Nephron (organoid): ENCODE data around the gene SCARB1.

Experiments
- H3K27ac Mint-ChIP-seq, 3 experiments: 2 replicates each; pipeline ENCODE4 v1.8.0; 2020; ENCODE audit warnings: mixed read lengths in 3 of 3, mild to moderate bottlenecking in 2 of 3, moderate library complexity in 1 of 3
- H3K27me3 Mint-ChIP-seq: 2 replicates; pipeline ENCODE4 v1.8.0; 2021; ENCODE audit warnings: low read depth, mild to moderate bottlenecking, moderate library complexity, mixed read lengths
- H3K36me3 Mint-ChIP-seq: 2 replicates; pipeline ENCODE4 v1.8.0; 2020; ENCODE audit warnings: low read depth, mixed read lengths
- H3K4me1 Mint-ChIP-seq: 2 replicates; pipeline ENCODE4 v1.8.0; 2020; ENCODE audit warnings: mixed read lengths
- H3K4me3 Mint-ChIP-seq, 3 experiments: 2 replicates each; pipeline ENCODE4 v1.8.0; 2020; ENCODE audit warnings: mild to moderate bottlenecking in 3 of 3, mixed read lengths in 3 of 3, moderate library complexity in 2 of 3
- H3K9me3 Mint-ChIP-seq: 2 replicates; pipeline ENCODE4 v1.8.0; 2020; ENCODE audit warnings: mixed read lengths
- TF ChIP-seq, protein P1 (sequence below), 3 experiments: fragments of 200-600 bp; sonication (generic); IDR thresholded peaks; one replicate each; pipeline ENCODE4 v1.5.0; 2021; ENCODE audit warnings: antibody characterized with exemption in 3 of 3; ENCODE audit not compliant: unreplicated experiment in 3 of 3

The SCARB1 gene

DNA sequence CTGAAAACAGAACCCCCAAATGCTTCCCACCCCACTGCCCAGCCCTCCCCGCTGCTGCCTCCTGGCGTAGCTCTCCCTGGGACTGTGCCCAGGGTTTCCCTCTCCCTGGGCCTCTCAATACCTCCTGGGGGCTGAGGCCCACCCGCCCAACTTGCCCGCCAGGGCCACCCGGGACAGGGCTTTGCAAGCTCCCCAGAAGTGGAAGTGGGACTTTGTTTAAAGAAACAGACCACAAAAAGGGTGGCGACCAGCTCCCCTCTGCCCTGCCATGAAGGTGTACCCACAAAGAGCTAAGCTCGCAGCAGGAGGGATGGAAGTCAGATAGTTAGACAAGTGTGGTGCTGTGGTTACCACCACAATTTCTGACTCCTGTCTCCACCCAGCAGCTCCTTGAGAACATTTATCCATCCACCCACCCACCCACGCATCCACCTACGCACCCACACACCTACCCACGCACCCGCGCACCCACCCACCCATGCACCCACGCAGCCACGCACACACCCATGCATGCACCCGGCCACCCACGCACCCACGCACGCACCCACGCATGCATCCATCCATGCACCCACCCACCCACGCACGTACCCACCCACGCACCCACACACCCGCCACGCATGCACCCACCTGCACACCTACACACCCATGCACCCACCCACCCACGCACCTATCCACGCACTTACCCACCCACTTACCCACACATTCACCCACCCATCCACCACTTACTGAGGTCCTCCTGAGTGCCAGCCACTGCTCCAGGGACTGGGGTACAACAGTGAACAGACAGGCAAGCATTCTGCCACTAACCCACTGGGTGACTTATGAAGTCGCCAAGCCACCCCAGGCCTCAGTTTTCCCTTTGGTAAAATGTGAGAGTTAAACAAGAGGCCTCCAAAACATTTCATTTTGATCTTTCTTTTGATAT lies 127.3 kb downstream of the SCARB1 start:
- H3K27ac Mint-ChIP-seq: peak overlapping the region; percentile 49 to 76 (median 69)
- TF ChIP-seq, protein P1, sequence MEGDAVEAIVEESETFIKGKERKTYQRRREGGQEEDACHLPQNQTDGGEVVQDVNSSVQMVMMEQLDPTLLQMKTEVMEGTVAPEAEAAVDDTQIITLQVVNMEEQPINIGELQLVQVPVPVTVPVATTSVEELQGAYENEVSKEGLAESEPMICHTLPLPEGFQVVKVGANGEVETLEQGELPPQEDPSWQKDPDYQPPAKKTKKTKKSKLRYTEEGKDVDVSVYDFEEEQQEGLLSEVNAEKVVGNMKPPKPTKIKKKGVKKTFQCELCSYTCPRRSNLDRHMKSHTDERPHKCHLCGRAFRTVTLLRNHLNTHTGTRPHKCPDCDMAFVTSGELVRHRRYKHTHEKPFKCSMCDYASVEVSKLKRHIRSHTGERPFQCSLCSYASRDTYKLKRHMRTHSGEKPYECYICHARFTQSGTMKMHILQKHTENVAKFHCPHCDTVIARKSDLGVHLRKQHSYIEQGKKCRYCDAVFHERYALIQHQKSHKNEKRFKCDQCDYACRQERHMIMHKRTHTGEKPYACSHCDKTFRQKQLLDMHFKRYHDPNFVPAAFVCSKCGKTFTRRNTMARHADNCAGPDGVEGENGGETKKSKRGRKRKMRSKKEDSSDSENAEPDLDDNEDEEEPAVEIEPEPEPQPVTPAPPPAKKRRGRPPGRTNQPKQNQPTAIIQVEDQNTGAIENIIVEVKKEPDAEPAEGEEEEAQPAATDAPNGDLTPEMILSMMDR (IDR thresholded peaks at IDR 0.05; ENCODE audit: unreplicated experiment in 3 of 3): no peak
- no peak overlapping the region for H3K4me3 Mint-ChIP-seq
- peaks cover 6% of the 10 kb centered on the region for H3K9me3 Mint-ChIP-seq
- H3K36me3 Mint-ChIP-seq: no peaks in the 10 kb centered on the region
- peaks cover 58% of the 10 kb centered on the region for H3K4me1 Mint-ChIP-seq
- peaks cover 27% of the 10 kb centered on the region for H3K27me3 Mint-ChIP-seq

DNA sequence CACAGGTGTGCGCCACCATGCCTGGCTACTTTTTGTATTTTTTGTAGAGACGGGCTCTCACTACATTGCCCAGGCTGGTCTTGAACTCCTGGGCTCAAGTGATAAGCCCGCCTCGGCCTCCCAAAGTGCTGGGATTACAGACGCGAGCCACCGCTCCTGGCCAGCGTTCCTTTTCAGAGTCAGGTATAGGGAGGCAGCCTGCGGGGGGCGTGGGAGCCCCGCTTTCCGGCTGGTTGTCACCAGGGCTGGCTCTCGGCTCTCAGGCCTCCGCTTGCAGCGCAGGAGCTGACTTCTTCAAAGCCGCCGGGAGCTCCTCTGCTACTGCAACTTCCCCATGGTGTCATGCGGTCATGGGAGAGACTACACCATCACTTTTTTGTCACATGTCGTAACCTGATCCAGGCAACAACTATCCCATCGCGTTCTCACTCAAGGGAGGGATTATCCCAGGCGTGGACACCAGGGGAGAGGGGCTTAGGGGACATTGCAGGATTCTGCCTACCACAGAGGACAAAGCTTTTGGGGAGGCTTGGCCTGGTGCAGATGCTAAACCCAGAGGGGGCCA lies 129.4 kb downstream of the SCARB1 start:
- H3K4me3 Mint-ChIP-seq: peak overlapping the region in 1 of 3 experiments; percentile 17
- H3K36me3 Mint-ChIP-seq: no peaks in the 10 kb centered on the region
- TF ChIP-seq, protein P1 (IDR thresholded peaks at IDR 0.05; ENCODE audit: unreplicated experiment in 3 of 3): peak in 1 of 3 experiments; percentile 37
- H3K4me1 Mint-ChIP-seq: peaks cover 57% of the 10 kb centered on the region
- H3K27me3 Mint-ChIP-seq: peaks cover 27% of the 10 kb centered on the region
- peak overlapping the region; percentile 60 to 90 (median 79) for H3K27ac Mint-ChIP-seq
- H3K9me3 Mint-ChIP-seq: peaks cover 6% of the 10 kb centered on the region

DNA sequence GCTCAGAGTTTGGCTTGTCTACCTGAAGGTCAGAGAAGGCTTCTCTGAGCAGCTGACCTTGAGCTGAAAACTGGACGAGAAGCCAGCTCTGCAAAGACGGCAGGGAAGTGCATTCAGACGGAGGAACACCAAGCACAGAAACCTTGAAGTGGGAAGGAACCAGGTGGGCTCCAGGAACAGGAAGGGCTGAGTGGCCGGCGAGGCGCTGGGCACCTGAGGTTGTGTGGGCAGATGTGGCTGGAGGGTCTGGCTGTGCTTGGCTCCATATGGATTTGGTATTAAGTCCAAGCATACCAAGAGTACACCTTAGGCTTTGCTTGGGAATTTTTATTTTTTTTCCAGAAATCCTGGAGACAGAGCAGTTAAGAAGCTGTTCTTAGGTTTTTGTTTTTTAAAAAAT lies 130.6 kb downstream of the SCARB1 start:
- peak overlapping the region; percentile 85 to 94 (median 94) for H3K27ac Mint-ChIP-seq
- no peak overlapping the region for H3K4me3 Mint-ChIP-seq
- H3K27me3 Mint-ChIP-seq: peaks cover 19% of the 10 kb centered on the region
- peaks cover 6% of the 10 kb centered on the region for H3K9me3 Mint-ChIP-seq
- TF ChIP-seq, protein P1 (IDR thresholded peaks at IDR 0.05; ENCODE audit: unreplicated experiment in 3 of 3): no peak
- H3K36me3 Mint-ChIP-seq: no peaks in the 10 kb centered on the region
- peaks cover 50% of the 10 kb centered on the region for H3K4me1 Mint-ChIP-seq

DNA sequence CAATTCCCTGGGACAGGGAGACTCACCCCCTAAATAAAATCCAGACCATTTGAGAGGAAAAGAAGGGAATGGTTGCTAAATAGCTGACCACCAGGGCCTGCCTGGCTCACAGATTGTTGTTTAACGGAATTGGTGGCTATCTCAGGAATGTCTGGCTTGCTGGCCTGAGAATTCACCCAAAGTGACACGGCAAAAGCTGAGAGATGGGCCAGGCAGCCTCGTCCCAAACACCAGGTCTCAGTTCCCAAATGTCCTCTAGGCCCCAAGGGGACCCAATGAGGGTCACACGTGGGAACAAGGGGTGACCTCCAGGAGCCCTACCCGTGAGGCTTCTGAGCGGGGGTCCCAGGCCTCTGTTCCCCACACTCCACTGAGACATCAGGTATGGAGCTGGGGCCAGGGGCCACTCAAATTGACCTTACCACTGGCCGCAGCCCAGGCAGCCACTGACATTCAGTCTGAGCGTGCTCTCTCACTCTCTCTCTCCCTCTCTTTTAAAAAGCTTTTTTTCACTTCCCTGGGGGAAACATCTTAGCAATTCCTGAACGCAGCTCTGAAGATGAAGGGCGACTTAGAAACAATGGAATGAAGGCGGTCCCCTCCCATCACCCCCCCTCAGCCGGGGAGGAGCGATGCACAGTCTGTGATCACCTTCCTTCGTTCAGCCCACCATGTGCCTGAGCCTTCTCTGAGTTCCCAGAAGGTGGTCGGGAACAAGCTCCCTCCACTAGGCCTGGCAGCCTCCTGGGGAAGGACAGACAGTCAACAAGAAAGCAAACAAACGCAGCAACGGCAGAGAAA lies 131.2 kb downstream of the SCARB1 start:
- Mint-ChIP-seq H3K9me3 (peaks cover 6% of the 10 kb centered on the region), H3K36me3 (no peaks in the 10 kb centered on the region), H3K4me3 (peak overlapping the region in 1 of 3 experiments; percentile 19), H3K27me3 (peaks cover 15% of the 10 kb centered on the region), H3K4me1 (peaks cover 49% of the 10 kb centered on the region), H3K27ac (peak overlapping the region; percentile 85 to 94 (median 94))
- TF ChIP-seq, protein P1 (IDR thresholded peaks at IDR 0.05; ENCODE audit: unreplicated experiment in 3 of 3): no peak

DNA sequence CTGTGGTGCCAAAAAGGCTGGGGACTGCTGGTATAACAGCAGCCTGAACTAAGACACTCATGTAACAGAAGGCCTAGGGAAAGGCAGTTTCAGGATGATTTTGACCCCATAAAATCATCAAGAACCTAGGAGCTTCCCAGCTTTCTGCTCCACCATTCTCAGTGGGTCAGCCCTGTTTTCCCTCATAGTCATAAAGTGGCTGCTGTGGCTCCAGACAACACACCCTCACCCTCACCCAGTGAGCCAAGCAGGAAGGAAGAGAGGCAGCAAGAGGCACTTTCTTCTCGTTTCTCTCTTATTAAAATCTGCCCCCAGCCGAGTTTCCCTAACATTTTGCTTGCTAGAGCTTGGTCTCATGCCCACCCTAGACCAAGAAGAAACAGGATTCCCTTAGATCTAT lies 131.8 kb downstream of the SCARB1 start:
- no peak overlapping the region for H3K4me3 Mint-ChIP-seq
- H3K9me3 Mint-ChIP-seq: peaks cover 6% of the 10 kb centered on the region
- H3K4me1 Mint-ChIP-seq: peaks cover 43% of the 10 kb centered on the region
- TF ChIP-seq, protein P1 (IDR thresholded peaks at IDR 0.05; ENCODE audit: unreplicated experiment in 3 of 3): no peak
- no peaks in the 10 kb centered on the region for H3K36me3 Mint-ChIP-seq
- peak overlapping the region; percentile 85 to 94 (median 94) for H3K27ac Mint-ChIP-seq
- peaks cover 14% of the 10 kb centered on the region for H3K27me3 Mint-ChIP-seq
